HG03378 (cell line): ENCODE measurements around the gene AP5B1.
"Not testable (repeated sequence)": the region's sequence is repeated elsewhere in the genome, so short reads cannot be mapped to it uniquely, and the experiment has no call there.

Experiments used
- ATAC-seq: cut with Tn5 transposase; IDR thresholded peaks from one replicate; pipeline ENCODE4 v1.9.1; 2021; ENCODE audit warnings: mild to moderate bottlenecking, moderate library complexity; ENCODE audit not compliant: unreplicated experiment

The AP5B1 gene

GRCh38 chr11:65771589-65772112 is 9.1 kb downstream of the AP5B1 start:
- ATAC-seq, result no peak

- ATAC-seq, result no peak
Observed at GRCh38 chr11:65770951-65771567, 9.7 kb downstream of the AP5B1 start.

- not testable (repeated sequence) for ATAC-seq
Observed at GRCh38 chr11:65767806-65768205, 13.0 kb downstream of the AP5B1 start.

- ATAC-seq, result no peak
Observed at GRCh38 chr11:65767406-65767805, 13.4 kb downstream of the AP5B1 start.

GRCh38 chr11:65766535-65766934 is 14.2 kb downstream of the AP5B1 start:
- ATAC-seq, result no peak

DNA sequence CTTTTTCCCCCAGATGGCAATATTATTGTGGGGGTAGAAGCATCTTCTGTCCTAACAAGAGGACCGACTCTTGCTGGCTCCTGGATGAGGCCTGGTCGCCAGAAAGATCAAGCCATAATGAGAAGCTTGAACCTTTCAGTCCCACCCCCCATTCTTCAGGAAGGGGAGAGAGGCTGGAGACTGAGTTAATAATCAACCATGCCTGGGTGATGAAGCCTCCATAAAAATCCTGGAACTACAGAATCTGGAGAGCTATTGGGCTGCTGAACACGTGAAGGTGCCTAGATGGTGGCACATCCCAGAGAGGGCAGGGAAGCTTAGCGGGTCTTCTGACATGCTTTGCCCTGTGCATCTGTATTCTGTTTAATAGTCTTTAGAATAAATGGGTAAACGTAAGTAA is 16.3 kb downstream of the AP5B1 start:
- no peak for ATAC-seq

DNA sequence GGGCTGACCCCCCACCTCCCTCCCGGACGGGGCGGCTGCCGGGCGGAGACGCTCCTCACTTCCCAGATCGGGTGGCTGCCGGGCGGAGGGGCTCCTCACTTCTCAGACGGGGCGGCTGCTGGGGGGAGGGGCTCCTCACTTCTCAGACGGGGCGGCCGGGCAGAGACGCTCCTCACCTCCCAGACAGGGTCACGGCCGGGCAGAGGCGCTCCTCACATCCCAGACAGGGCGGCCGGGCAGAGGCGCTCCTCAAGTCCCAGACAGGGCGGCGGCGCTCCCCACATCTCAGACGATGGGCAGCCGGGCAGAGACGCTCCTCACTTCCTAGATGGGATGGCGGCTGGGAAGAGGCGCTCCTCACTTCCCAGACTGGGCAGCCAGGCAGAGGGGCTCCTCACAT is 18.0 kb downstream of the AP5B1 start:
- not testable (repeated sequence) for ATAC-seq

- not testable (repeated sequence) for ATAC-seq
Observed at GRCh38 chr11:65762169-65762568, 18.6 kb downstream of the AP5B1 start.

DNA sequence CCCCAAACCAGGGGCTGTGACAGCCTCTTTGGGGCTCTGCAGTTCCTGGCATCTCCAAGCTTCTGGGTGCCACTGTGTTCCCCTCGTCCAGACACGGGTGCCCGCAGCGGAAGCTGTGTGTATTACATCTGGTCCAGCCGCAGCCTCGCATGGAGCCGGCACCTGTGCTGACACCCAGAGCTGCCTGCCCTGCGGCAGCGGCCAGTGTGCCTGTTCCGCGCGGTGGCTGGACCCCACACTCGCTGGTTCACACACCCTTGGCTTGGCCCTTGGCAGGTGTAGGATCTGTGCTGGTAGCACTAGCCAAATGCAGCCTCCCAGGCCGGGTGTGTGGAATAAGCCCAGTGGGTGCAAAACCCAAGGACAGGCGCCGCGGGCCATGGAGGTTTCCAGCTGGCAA is 35.7 kb downstream of the AP5B1 start:
- no peak for ATAC-seq

DNA sequence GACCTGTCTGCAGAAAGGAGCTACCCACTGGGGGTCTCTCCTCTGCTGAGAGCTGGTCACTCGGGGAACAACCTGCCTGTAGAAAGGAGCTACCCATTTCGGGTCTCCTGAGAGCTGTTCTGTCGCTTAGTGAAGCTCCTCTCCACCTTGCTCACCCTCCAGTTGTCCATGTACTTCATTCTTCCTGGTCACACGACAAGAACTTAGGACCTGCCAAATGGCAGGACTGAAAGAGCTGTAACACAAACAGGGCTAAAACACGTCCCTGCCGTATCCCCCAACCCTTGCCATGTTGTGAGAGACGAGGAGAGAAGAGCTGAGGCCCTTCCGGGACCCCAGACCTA is 36.1 kb downstream of the AP5B1 start:
- no peak for ATAC-seq

GRCh38 chr11:65744026-65744698 is 36.6 kb downstream of the AP5B1 start:
- ATAC-seq, result no peak

DNA sequence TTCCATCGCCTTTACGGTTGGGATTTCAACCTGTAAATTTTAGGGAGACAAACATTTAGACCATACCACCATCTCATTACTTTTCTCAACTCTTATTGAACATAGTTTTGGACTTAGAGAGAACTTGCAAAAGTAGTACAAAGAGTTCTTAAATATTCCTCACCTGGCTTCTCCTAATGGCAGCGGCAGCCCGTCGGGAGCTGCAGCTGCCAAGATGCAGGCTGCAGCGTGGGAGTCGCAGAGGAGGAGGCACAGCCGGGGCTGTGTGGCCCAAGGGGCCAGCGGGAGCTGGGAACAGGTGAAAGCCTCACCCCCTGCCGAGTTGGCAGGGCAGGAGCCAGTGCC is 37.1 kb downstream of the AP5B1 start:
- ATAC-seq, result no peak

GRCh38 chr11:65742353-65742752 is 38.4 kb downstream of the AP5B1 start:
- ATAC-seq, result no peak

GRCh38 chr11:65741185-65741584 is 39.6 kb downstream of the AP5B1 start:
- no peak for ATAC-seq

GRCh38 chr11:65739022-65739421 is 41.8 kb downstream of the AP5B1 start:
- ATAC-seq, result no peak

DNA sequence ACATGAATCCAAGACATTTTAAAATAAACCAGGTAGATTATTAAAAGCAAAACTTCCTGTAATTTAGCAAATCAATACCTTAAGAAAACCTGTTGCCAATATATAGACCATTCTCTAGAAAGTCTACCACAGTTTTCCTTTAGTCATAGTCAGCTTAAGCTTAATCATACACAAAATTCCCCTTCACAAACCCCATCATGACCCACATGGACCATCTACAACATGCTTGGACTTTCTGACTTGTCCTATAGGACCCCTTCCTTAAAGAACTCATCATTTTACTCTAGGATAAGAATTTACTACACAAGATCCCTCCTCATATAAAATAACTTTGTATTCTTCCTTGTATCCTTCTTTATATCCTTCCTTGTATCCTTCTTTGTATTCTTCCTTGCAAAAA is 44.0 kb downstream of the AP5B1 start:
- ATAC-seq, result no peak

GRCh38 chr11:65735111-65735510 is 45.7 kb downstream of the AP5B1 start:
- ATAC-seq, result not testable (repeated sequence)

DNA sequence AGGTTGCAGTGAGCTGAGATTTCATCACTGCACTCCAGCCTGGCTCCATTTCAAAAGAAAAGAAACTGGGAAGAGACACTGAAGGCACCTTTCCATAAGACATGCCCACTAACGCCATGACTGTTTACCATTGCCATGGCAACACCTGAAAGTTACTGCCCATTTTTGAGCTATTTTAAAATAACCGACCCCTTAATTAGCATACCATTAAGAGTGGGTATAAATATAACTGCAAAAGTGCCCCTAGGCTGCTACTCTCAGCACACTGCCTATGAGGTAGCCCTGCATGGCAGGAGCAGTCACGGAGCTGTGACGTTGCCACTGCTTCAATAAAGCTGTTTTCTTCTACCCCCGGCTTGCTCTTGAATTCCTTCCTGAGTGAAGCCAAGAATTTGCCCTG is 50.3 kb downstream of the AP5B1 start:
- ATAC-seq, result no peak

DNA sequence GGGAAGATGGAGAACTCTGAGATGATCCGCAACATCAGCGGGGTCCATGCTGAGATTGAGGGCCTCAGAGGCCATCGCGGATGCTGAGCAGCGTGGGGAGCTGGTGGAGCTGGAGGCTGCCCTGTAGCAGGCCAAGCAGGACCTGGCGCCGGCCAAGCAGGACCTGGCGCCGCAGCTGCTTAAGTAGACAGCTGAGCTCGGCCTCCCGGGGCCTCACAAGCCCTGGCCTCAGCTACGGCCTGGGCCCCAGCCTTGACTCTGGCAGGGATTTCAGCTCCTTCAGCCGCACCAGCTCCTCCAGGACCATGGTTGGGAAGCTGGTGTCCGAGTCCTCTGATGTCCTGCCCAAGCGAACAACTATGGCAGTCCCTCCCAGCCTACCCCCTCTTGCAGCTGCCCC is 52.9 kb downstream of the AP5B1 start:
- no peak for ATAC-seq

GRCh38 chr11:65726660-65727059 is 54.1 kb downstream of the AP5B1 start:
- ATAC-seq, result no peak
